CD4-positive, CD25-positive, alpha-beta regulatory T cell (primary cell): ENCODE measurements around the gene PAM. TPM values are rescaled to one million over a fixed set of nuclear protein-coding genes. Genes with fewer than 3 reads are reported as not detected.
"Not testable (repeated sequence)": the region's sequence is repeated elsewhere in the genome, so short reads cannot be mapped to it uniquely, and the experiment has no call there.

ENCODE experiments used
- ATAC-seq, 2 donors: fragments of 150-1000 bp; cut with Tn5 transposase; one replicate each; pipeline ENCODE4 v1.10.0; 2021; ENCODE audit warnings: low read depth in 2 of 2, moderate number of reproducible peaks in 2 of 2, moderate library complexity in 1 of 2
- DNase-seq, 3 donors: peaks; one replicate each; pipeline versions ENCODE4 v3.0.0 to v3.0.0-alpha.2; 2012 to 2022; ENCODE audit warnings: mixed read lengths in 1 of 3
- H3K27ac ChIP-seq: one replicate; pipeline ENCODE4 v1.7.0; 2013; ENCODE audit warnings: mild to moderate bottlenecking, low read length; ENCODE audit not compliant: insufficient read depth, poor library complexity, severe bottlenecking
- H3K27me3 ChIP-seq: one replicate; pipeline ENCODE4 v1.7.0; 2013; ENCODE audit warnings: low read length; ENCODE audit not compliant: control insufficient read depth, insufficient read depth
- H3K36me3 ChIP-seq: one replicate; pipeline ENCODE4 v1.7.0; 2013; ENCODE audit warnings: mild to moderate bottlenecking, low read length, moderate library complexity; ENCODE audit not compliant: control insufficient read depth, insufficient read depth
- H3K4me1 ChIP-seq: 2 replicates; pipeline ENCODE4 v1.7.0; 2013; ENCODE audit warnings: mild to moderate bottlenecking, low read length; ENCODE audit not compliant: insufficient read depth, control insufficient read depth, poor library complexity, severe bottlenecking
- H3K4me3 ChIP-seq: one replicate; pipeline ENCODE4 v1.7.0; 2013; ENCODE audit warnings: low read depth, mild to moderate bottlenecking, low read length, moderate library complexity
- H3K9me3 ChIP-seq, 2 experiments: 1 replicate in 1 of 2; 2 replicates in 1 of 2; pipeline ENCODE4 v1.7.0; 2013; ENCODE audit warnings: low read length in 2 of 2, mild to moderate bottlenecking in 1 of 2, moderate library complexity in 1 of 2; ENCODE audit not compliant: control insufficient read depth in 2 of 2
- H3K27ac Mint-ChIP-seq, 3 donors: one replicate each; pipeline ENCODE4 v1.8.0; 2020 to 2022; ENCODE audit warnings: mild to moderate bottlenecking in 3 of 3, mixed read lengths in 3 of 3, moderate library complexity in 2 of 3
- H3K27me3 Mint-ChIP-seq: one replicate; pipeline ENCODE4 v1.8.0; 2022; ENCODE audit warnings: mild to moderate bottlenecking, mixed read lengths
- H3K36me3 Mint-ChIP-seq: one replicate; pipeline ENCODE4 v1.8.0; 2020; ENCODE audit warnings: mixed read lengths
- H3K4me1 Mint-ChIP-seq, 4 donors: one replicate each; pipeline ENCODE4 v1.8.0; 2020 to 2022; ENCODE audit warnings: mixed read lengths in 4 of 4, mild to moderate bottlenecking in 1 of 4
- H3K4me3 Mint-ChIP-seq, 4 donors: one replicate each; pipeline ENCODE4 v1.8.0; 2020 to 2022; ENCODE audit warnings: mild to moderate bottlenecking in 4 of 4, mixed read lengths in 4 of 4, moderate library complexity in 3 of 4
- H3K9me3 Mint-ChIP-seq, 7 donors: one replicate each; pipeline ENCODE4 v1.8.0; 2020 to 2022; ENCODE audit warnings: mixed read lengths in 7 of 7, mild to moderate bottlenecking in 3 of 7, moderate library complexity in 2 of 7
- polyA plus RNA-seq, 4 donors: library from polyadenylated mRNA; unstranded; fragments of 300-500 nt; fragmentation: Illumina TruSeq; gene quantifications; one replicate each; pipeline ENCODE4 v1.2.3, GENCODE V29; 2021
- total RNA-seq: library from RNA; stranded (reverse); gene quantifications from one replicate; pipeline ENCODE4 v1.2.3, GENCODE V29; 2022

Gene PAM
- total and polyA plus RNA-seq, 5 donors from 2014 or later: 22.9 to 60.0 (median 34.7) TPM

DNA sequence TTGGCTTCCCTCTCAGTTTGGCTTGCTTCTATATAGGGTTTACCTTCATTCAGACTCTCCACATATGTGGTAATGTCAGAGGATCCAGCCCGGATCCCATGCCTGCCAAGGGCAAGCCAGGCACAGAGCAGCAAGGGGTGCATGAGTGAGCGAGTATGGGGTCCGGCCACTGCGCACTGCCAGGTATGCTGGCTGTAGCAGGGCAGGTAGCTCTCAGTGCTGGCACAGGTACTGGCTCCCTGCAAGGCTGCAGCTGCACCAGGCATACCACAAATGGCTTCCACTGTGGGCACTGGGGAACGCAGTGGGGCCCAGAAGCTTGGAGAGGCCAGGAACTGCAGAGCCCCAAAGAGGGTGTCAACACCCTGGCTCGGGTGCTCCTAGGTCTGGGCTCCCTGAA, 278.6 kb downstream of the PAM start:
- Histone ChIP-seq H3K4me3 (no peak overlapping the region), H3K27ac (no peak overlapping the region), H3K4me1 (no peaks in the 10 kb centered on the region), H3K36me3 (peaks cover 6% of the 10 kb centered on the region), H3K27me3 (no peaks in the 10 kb centered on the region), H3K9me3 (no peaks in the 10 kb centered on the region)
- Mint-ChIP-seq H3K36me3 (peaks cover 12% of the 10 kb centered on the region), H3K4me1 (no peaks in the 10 kb centered on the region), H3K9me3 (no peaks in the 10 kb centered on the region), H3K27ac (no peak overlapping the region), H3K27me3 (no peaks in the 10 kb centered on the region), H3K4me3 (no peak overlapping the region)
- ATAC-seq: no peak
- no peak for DNase-seq

DNA sequence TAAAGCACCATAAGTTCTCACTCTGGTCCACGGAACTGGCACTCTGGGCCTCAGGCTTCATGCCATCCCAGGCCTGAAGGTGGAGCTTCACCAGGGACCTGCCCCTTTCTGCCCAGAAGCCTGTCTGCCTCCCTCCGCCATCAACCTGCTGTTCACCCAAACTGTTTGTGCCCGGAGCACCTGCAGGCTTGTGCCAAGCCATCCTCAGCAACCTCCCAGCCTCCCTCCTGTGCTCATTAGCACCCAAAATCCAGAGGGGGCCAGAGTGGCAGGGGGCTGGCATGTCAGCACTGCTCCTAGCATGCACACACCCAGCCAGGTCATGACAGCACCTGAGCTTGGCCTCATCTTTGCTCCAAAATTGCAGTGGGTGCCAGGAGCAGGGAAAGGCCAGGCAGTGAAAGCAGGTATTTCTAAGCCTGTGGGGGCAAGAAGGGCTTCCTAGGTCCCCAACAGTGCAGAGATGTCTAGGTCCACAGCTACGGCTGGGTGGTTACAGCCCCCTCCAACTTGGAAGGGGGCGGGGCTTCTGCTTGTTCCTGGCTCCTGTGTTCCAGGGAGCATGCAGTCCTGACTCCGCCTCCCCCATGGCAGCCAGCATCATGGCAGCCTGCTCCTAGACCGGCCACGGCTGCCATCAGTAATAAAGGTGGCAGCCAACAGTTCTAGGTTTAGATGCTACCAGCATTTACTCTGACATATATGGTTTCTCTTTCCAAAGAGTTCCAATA, 279.7 kb downstream of the PAM start:
- Mint-ChIP-seq H3K4me3 (no peak overlapping the region), H3K4me1 (no peaks in the 10 kb centered on the region)
- ATAC-seq: no peak

DNA sequence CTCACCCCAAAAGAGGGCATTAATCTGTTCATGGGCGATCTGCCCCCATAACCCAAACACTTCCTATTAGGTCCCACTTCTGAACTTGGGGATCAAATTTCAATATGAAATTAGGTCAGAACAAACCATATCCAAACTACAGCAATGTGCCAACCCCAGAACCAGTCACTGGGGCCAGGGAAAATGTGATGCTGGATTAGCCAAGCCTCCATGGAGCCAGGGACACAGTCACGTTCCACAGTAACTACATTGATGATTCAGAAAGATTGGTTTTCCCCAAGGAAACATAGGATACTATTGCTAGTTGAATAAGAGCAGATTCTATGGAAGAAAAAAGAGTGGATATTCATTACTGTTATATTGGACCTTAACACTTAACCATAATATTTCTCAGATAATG, 280.6 kb downstream of the PAM start:
- Histone ChIP-seq H3K27me3 (no peaks in the 10 kb centered on the region), H3K9me3 (no peaks in the 10 kb centered on the region), H3K4me1 (no peaks in the 10 kb centered on the region), H3K36me3 (no peaks in the 10 kb centered on the region), H3K27ac (no peak overlapping the region), H3K4me3 (no peak overlapping the region)
- no peaks in the 10 kb centered on the region for H3K9me3 Mint-ChIP-seq
- no peak overlapping the region for H3K27ac Mint-ChIP-seq
- no peak for ATAC-seq
- H3K27me3 Mint-ChIP-seq: no peaks in the 10 kb centered on the region
- no peak for DNase-seq
- peaks cover 6% of the 10 kb centered on the region for H3K36me3 Mint-ChIP-seq
- H3K4me1 Mint-ChIP-seq: no peaks in the 10 kb centered on the region
- no peak overlapping the region for H3K4me3 Mint-ChIP-seq

More for the DNA sequence above, 279.7 kb downstream of the PAM start:
- Histone ChIP-seq H3K4me1 (no peaks in the 10 kb centered on the region), H3K36me3 (peaks cover 3% of the 10 kb centered on the region), H3K4me3 (no peak overlapping the region), H3K27me3 (no peaks in the 10 kb centered on the region), H3K27ac (no peak overlapping the region), H3K9me3 (no peaks in the 10 kb centered on the region)
- no peak for DNase-seq
- H3K27me3 Mint-ChIP-seq: no peaks in the 10 kb centered on the region
- H3K27ac Mint-ChIP-seq: no peak overlapping the region
- peaks cover 7% of the 10 kb centered on the region for H3K36me3 Mint-ChIP-seq
- no peaks in the 10 kb centered on the region for H3K9me3 Mint-ChIP-seq

DNA sequence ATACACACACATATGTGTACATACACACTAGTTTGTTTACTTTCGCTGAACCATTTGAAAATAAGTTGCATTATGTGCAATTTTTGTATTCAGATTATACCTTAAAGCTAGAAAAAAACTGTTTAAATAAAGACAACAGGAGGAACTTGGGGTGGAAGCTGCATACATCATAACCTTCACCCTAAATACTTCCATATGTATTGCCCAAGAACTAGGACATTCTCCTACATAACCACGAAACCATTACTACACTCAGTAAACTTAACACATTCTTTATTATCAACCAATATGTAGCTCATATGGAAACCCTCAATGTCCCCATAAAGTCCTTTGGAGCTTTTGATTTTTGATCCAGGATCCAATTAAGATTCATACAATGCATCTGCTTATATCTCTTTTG, 281.5 kb downstream of the PAM start:
- DNase-seq (no peak), ATAC-seq (no peak)
- Mint-ChIP-seq H3K36me3 (peaks cover 3% of the 10 kb centered on the region), H3K27ac (no peak overlapping the region), H3K9me3 (no peaks in the 10 kb centered on the region), H3K27me3 (no peaks in the 10 kb centered on the region), H3K4me3 (no peak overlapping the region), H3K4me1 (no peaks in the 10 kb centered on the region)
- Histone ChIP-seq H3K36me3 (no peaks in the 10 kb centered on the region), H3K9me3 (no peaks in the 10 kb centered on the region), H3K27ac (no peak overlapping the region), H3K4me3 (no peak overlapping the region), H3K4me1 (no peaks in the 10 kb centered on the region), H3K27me3 (no peaks in the 10 kb centered on the region)

GRCh38 chr5:103037673-103038455, 282.8 kb downstream of the PAM start:
- Mint-ChIP-seq H3K36me3 (no peaks in the 10 kb centered on the region), H3K4me1 (peaks cover 0 to 4% (median 0%) of the 10 kb centered on the region in 4 donors), H3K4me3 (no peak overlapping the region), H3K9me3 (peaks cover 0 to 3% (median 0%) of the 10 kb centered on the region in 7 donors), H3K27ac (no peak overlapping the region), H3K27me3 (no peaks in the 10 kb centered on the region)
- DNase-seq (no peak), ATAC-seq (no peak)
- no peaks in the 10 kb centered on the region for H3K36me3 ChIP-seq
- H3K4me1 ChIP-seq: no peaks in the 10 kb centered on the region
- no peaks in the 10 kb centered on the region for H3K27me3 ChIP-seq
- H3K9me3 ChIP-seq: no peaks in the 10 kb centered on the region
- no peak overlapping the region for H3K27ac ChIP-seq
- H3K4me3 ChIP-seq: no peak overlapping the region

DNA sequence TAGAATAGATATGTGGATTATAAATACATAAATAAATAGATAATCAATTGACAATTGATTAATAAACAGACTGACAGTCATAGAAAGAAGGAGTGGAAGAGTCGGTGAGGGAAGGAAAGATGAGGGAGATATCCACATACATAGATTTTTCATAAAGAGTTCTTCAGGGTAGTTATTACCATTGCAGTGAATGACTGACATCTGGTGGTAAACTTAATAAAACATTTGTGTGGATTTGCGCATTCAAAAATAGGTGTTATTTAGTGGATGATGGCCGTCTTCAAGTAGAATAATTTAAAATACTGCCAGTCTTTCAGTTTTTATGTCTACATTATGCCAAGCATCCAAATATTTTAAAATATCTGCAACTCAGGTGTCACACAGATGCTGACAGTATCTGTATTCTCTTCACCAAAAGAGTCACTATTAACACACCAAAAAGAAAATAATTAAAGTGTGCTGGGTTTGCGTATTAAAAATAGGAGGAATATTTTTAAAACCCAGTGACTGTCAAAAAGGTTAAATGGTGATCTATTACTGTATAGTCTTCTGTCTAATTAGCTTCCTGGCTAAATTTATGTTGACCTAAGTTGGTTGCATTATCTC, 286.1 kb downstream of the PAM start:
- no peaks in the 10 kb centered on the region for H3K27me3 ChIP-seq
- H3K27ac Mint-ChIP-seq: no peak overlapping the region
- H3K27me3 Mint-ChIP-seq: peaks cover 6% of the 10 kb centered on the region
- no peak overlapping the region for H3K4me3 ChIP-seq
- H3K36me3 ChIP-seq: no peaks in the 10 kb centered on the region
- no peak overlapping the region for H3K4me3 Mint-ChIP-seq
- no peak overlapping the region for H3K27ac ChIP-seq
- no peaks in the 10 kb centered on the region for H3K9me3 ChIP-seq
- peaks cover 0 to 4% (median 0%) of the 10 kb centered on the region in 4 donors for H3K4me1 Mint-ChIP-seq
- peaks cover 0 to 3% (median 0%) of the 10 kb centered on the region in 7 donors for H3K9me3 Mint-ChIP-seq
- H3K4me1 ChIP-seq: no peaks in the 10 kb centered on the region
- no peaks in the 10 kb centered on the region for H3K36me3 Mint-ChIP-seq
- DNase-seq: peak in 2 of 3 donors; percentile 11 to 55
- no peak for ATAC-seq

GRCh38 chr5:103046706-103047105, 291.6 kb downstream of the PAM start:
- H3K36me3 Mint-ChIP-seq, DNase-seq, H3K36me3 ChIP-seq, H3K27ac ChIP-seq, H3K27ac Mint-ChIP-seq, H3K4me1 Mint-ChIP-seq, H3K4me1 ChIP-seq, H3K4me3 ChIP-seq, H3K4me3 Mint-ChIP-seq, H3K9me3 Mint-ChIP-seq, ATAC-seq, H3K27me3 ChIP-seq, H3K9me3 ChIP-seq, H3K27me3 Mint-ChIP-seq: not testable (repeated sequence)
